HG02870 (cell line): ENCODE data around the gene RNASEL.

Experiments used
- ATAC-seq: cut with Tn5 transposase; IDR thresholded peaks from one replicate; pipeline ENCODE4 v1.9.1; 2021; ENCODE audit warnings: mild to moderate bottlenecking, moderate library complexity; ENCODE audit not compliant: unreplicated experiment

RNASEL gene

GRCh38 chr1:182601913-182602312, 12.9 kb upstream of the RNASEL start:
- ATAC-seq: no peak

GRCh38 chr1:182601416-182601786, 12.3 kb upstream of the RNASEL start:
- ATAC-seq: no peak

GRCh38 chr1:182600745-182601415, 11.8 kb upstream of the RNASEL start:
- ATAC-seq: no peak

- no peak for ATAC-seq
Observed at GRCh38 chr1:182600036-182600713, 11.1 kb upstream of the RNASEL start.

- no peak for ATAC-seq
Observed at GRCh38 chr1:182599339-182599738, 10.3 kb upstream of the RNASEL start.

- no peak for ATAC-seq
Observed at GRCh38 chr1:182598296-182598695, 9.2 kb upstream of the RNASEL start.

- ATAC-seq: no peak
Observed at GRCh38 chr1:182596934-182597333, 7.9 kb upstream of the RNASEL start.

- no peak for ATAC-seq
Observed at GRCh38 chr1:182595641-182596240, 6.7 kb upstream of the RNASEL start.

- no peak for ATAC-seq
Observed at GRCh38 chr1:182589931-182590330, 875 bp upstream of the RNASEL start.

GRCh38 chr1:182589520-182589919, 464 bp upstream of the RNASEL start:
- no peak for ATAC-seq

- no peak for ATAC-seq
Observed at GRCh38 chr1:182587666-182588499, 1.2 kb downstream of the RNASEL start.

- no peak for ATAC-seq
Observed at GRCh38 chr1:182587093-182587492, 2.0 kb downstream of the RNASEL start.

GRCh38 chr1:182586380-182586779, 2.7 kb downstream of the RNASEL start:
- no peak for ATAC-seq

GRCh38 chr1:182584746-182585145, 4.3 kb downstream of the RNASEL start:
- ATAC-seq: no peak

GRCh38 chr1:182580736-182581135, 8.3 kb downstream of the RNASEL start:
- no peak for ATAC-seq

- no peak for ATAC-seq
Observed at GRCh38 chr1:182575540-182576149, 13.4 kb downstream of the RNASEL start.

- ATAC-seq: no peak
Observed at GRCh38 chr1:182574156-182574555, 14.9 kb downstream of the RNASEL start.

GRCh38 chr1:182570611-182570970, 18.5 kb downstream of the RNASEL start:
- ATAC-seq: no peak

- ATAC-seq: no peak
Observed at GRCh38 chr1:182569939-182570610, 19.0 kb downstream of the RNASEL start.

GRCh38 chr1:182568647-182569284, 20.3 kb downstream of the RNASEL start:
- ATAC-seq: peak; percentile 48
